GM12878 (cell line): ENCODE measurements around the gene ENO2. TPM values are rescaled to one million over a fixed set of nuclear protein-coding genes. Genes with fewer than 3 reads are reported as not detected.
A peak's percentile ranks its signal among the peaks of the same experiment; 100 is the strongest.

Experiments used
- ASH2L ChIP-seq: fragments of 300-600, 200-600 bp; sonication (generic); IDR thresholded peaks from 2 replicates; pipeline ENCODE4 v1.6.1; 2017; ENCODE audit warnings: low read depth, mild to moderate bottlenecking, borderline replicate concordance
- BACH1 ChIP-seq: fragments of 450-650 bp; IDR thresholded peaks from 2 replicates; pipeline ENCODE4 v1.6.1; 2017; ENCODE audit warnings: mild to moderate bottlenecking, borderline replicate concordance
- CHD1 ChIP-seq: IDR thresholded peaks from 2 replicates; pipeline ENCODE4 v1.6.1; 2012; ENCODE audit warnings: low read depth, low read length, improper control_type of control experiment
- DPF2 ChIP-seq: fragments of 450-650 bp; IDR thresholded peaks from 2 replicates; pipeline ENCODE4 v1.6.1; 2017; ENCODE audit warnings: mild to moderate bottlenecking
- ESRRA ChIP-seq: IDR thresholded peaks from 2 replicates; pipeline ENCODE4 v1.6.1; 2012; ENCODE audit warnings: mild to moderate bottlenecking, low read length, improper control_type of control experiment
- FOXK2 ChIP-seq: fragments of 450-650 bp; IDR thresholded peaks from 2 replicates; pipeline ENCODE4 v1.6.1; 2017; ENCODE audit warnings: mild to moderate bottlenecking, moderate library complexity
- GABPA ChIP-seq: IDR thresholded peaks from 2 replicates; pipeline ENCODE4 v1.6.1; 2014; ENCODE audit warnings: antibody characterized with exemption, low read depth, mild to moderate bottlenecking, inconsistent platforms
- HDGF ChIP-seq: fragments of 450-650 bp; IDR thresholded peaks from 2 replicates; pipeline ENCODE4 v1.6.1; 2016; ENCODE audit warnings: antibody characterized with exemption
- NR2F1 ChIP-seq: fragments of 450-650 bp; conservative IDR thresholded peaks from 2 replicates; pipeline ENCODE4 v1.6.1; 2017; ENCODE audit warnings: mild to moderate bottlenecking
- PAX5 ChIP-seq: IDR thresholded peaks from 2 replicates; pipeline ENCODE4 v1.6.1; 2011; ENCODE audit warnings: low read depth, low read length, borderline replicate concordance
- SRF ChIP-seq, 2 experiments: IDR thresholded peaks; 2 replicates each; pipeline ENCODE4 v1.6.1; 2011; ENCODE audit warnings: low read depth in 2 of 2, low read length in 2 of 2, mild to moderate bottlenecking in 1 of 2, moderate library complexity in 1 of 2
- YBX1 ChIP-seq: fragments of 450-650 bp; IDR thresholded peaks from 2 replicates; pipeline ENCODE4 v1.6.1; 2016; ENCODE audit warnings: antibody characterized with exemption
- polyA plus RNA-seq, 11 experiments: library from polyadenylated mRNA; depleted of rRNA in 4 of 11; unstranded in 6 of 11; stranded (reverse) in 5 of 11; fragments of >200 nt; fragmentation: Nextera tagmentation in 4 of 11; fragmentation: Illumina TruSeq in 1 of 11; extraction: Ambion mirVana in 4 of 11; extraction: Trizol in 1 of 11; gene quantifications; 1 replicate in 1 of 11; 2 replicates in 10 of 11; pipeline versions ENCODE4 v1.2.1 to v1.2.3, GENCODE V29; 2011 to 2016; ENCODE audit warnings: inconsistent platforms in 2 of 11, missing spikeins in 2 of 11, low read depth in 1 of 11
- total RNA-seq, 4 experiments: library from RNA; depleted of rRNA in 3 of 4; stranded (reverse); fragments of >200 nt in 3 of 4; fragmentation: Illumina TruSeq in 1 of 4; extraction: Trizol in 1 of 4; gene quantifications; 2 replicates each; pipeline versions ENCODE4 v1.2.1 to v1.2.3, GENCODE V29; 2013 to 2021
- TF ChIP-seq, protein P1 (sequence below): IDR thresholded peaks from 2 replicates; pipeline ENCODE4 v1.6.1; 2012; ENCODE audit warnings: improper control_type of control experiment, low read depth, low read length; ENCODE audit not compliant: insufficient replicate concordance
- TF ChIP-seq, protein P2 (sequence below): fragments of 450-650 bp; formaldehyde crosslinking; IDR thresholded peaks from 2 replicates; pipeline ENCODE4 v1.4.0; 2022; ENCODE audit warnings: mild to moderate bottlenecking, moderate library complexity
- TF ChIP-seq, protein P3 (sequence below), 3 experiments: IDR thresholded peaks in 2 of 3; conservative IDR thresholded peaks in 1 of 3; 2 replicates each; pipeline ENCODE4 v1.5.1; 2011; ENCODE audit warnings: low read depth in 3 of 3, low read length in 3 of 3, mild to moderate bottlenecking in 3 of 3, control low read depth in 2 of 3, moderate library complexity in 2 of 3, inconsistent platforms in 1 of 3, mixed read lengths in 1 of 3; ENCODE audit not compliant: control insufficient read depth in 2 of 3, insufficient read depth in 1 of 3; ENCODE audit errors: extremely low read depth in 1 of 3
- TF ChIP-seq, protein P4 (sequence below): fragments of 450-650 bp; IDR thresholded peaks from 2 replicates; pipeline ENCODE4 v1.6.1; 2018; ENCODE audit warnings: borderline replicate concordance, mild to moderate bottlenecking; ENCODE audit not compliant: partially characterized antibody

ENO2 gene
- total and polyA plus RNA-seq, 10 of the 15 experiments (the other 5 are each of a cell fraction or from before 2014, with no cell fraction given): 24.8 to 196 (median 43.1) TPM

DNA sequence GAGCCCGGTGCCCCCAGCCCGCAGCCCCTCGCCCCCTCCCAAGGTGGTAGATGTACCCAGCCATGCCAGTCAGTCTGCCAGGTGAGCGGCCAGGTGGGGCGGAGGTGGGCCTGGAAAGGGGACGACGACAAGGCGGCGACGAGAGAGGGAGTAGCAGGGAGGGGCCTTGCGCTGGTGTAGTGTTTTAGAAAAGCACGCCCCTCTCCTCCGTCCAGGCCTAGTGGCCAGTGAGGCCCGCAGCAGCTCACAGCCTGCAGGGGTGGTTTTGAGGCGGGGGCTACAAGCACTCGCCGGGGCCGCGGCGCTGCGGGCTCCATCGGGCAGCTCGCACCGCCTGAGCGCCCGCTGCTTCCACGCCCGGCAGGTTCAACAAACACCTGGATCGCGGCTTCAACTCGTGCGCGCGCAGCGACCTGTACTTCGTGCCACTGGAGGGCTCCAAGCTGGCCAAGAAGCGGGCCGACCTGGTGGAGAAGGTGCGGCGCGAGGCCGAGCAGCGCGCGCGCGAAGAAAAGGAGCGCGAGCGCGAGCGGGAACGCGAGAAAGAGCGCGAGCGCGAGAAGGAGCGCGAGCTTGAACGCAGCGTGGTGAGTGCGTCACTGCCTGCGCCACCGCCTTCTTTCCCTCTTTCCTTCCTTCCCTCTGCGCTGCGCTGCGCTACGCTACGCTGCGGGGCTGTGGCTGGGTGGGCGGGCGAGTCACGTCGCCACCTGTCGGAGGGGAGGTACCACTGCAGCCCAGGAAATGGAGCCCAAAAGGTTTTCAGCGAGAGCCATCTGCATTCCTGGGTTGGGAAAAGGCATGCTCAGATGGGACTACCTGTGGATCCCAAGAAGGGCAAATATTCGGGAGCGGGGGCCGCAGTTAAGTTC is 23.3 kb downstream of the ENO2 start (continued):
- TF ChIP-seq, protein P1, sequence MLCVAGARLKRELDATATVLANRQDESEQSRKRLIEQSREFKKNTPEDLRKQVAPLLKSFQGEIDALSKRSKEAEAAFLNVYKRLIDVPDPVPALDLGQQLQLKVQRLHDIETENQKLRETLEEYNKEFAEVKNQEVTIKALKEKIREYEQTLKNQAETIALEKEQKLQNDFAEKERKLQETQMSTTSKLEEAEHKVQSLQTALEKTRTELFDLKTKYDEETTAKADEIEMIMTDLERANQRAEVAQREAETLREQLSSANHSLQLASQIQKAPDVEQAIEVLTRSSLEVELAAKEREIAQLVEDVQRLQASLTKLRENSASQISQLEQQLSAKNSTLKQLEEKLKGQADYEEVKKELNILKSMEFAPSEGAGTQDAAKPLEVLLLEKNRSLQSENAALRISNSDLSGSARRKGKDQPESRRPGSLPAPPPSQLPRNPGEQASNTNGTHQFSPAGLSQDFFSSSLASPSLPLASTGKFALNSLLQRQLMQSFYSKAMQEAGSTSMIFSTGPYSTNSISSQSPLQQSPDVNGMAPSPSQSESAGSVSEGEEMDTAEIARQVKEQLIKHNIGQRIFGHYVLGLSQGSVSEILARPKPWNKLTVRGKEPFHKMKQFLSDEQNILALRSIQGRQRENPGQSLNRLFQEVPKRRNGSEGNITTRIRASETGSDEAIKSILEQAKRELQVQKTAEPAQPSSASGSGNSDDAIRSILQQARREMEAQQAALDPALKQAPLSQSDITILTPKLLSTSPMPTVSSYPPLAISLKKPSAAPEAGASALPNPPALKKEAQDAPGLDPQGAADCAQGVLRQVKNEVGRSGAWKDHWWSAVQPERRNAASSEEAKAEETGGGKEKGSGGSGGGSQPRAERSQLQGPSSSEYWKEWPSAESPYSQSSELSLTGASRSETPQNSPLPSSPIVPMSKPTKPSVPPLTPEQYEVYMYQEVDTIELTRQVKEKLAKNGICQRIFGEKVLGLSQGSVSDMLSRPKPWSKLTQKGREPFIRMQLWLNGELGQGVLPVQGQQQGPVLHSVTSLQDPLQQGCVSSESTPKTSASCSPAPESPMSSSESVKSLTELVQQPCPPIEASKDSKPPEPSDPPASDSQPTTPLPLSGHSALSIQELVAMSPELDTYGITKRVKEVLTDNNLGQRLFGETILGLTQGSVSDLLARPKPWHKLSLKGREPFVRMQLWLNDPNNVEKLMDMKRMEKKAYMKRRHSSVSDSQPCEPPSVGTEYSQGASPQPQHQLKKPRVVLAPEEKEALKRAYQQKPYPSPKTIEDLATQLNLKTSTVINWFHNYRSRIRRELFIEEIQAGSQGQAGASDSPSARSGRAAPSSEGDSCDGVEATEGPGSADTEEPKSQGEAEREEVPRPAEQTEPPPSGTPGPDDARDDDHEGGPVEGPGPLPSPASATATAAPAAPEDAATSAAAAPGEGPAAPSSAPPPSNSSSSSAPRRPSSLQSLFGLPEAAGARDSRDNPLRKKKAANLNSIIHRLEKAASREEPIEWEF: no peak
- TF ChIP-seq, protein P2, sequence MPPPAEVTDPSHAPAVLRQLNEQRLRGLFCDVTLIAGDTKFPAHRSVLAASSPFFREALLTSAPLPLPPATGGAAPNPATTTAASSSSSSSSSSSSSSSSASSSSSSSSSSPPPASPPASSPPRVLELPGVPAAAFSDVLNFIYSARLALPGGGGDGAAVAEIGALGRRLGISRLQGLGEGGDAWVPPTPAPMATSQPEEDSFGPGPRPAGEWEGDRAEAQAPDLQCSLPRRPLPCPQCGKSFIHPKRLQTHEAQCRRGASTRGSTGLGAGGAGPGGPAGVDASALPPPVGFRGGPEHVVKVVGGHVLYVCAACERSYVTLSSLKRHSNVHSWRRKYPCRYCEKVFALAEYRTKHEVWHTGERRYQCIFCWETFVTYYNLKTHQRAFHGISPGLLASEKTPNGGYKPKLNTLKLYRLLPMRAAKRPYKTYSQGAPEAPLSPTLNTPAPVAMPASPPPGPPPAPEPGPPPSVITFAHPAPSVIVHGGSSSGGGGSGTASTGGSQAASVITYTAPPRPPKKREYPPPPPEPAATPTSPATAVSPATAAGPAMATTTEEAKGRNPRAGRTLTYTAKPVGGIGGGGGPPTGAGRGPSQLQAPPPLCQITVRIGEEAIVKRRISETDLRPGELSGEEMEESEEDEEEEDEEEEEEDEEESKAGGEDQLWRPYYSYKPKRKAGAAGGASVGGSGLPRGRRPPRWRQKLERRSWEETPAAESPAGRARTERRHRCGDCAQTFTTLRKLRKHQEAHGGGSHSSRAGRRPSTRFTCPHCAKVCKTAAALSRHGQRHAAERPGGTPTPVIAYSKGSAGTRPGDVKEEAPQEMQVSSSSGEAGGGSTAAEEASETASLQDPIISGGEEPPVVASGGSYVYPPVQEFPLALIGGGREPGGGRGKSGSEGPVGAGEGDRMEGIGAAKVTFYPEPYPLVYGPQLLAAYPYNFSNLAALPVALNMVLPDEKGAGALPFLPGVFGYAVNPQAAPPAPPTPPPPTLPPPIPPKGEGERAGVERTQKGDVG: no peak
- TF ChIP-seq GABPA: no peak
- TF ChIP-seq NR2F1: 0 out of 2 replicates have a peak, but pooled peaks have one; percentile 18
- no peak for TF ChIP-seq YBX1
- TF ChIP-seq, protein P3, sequence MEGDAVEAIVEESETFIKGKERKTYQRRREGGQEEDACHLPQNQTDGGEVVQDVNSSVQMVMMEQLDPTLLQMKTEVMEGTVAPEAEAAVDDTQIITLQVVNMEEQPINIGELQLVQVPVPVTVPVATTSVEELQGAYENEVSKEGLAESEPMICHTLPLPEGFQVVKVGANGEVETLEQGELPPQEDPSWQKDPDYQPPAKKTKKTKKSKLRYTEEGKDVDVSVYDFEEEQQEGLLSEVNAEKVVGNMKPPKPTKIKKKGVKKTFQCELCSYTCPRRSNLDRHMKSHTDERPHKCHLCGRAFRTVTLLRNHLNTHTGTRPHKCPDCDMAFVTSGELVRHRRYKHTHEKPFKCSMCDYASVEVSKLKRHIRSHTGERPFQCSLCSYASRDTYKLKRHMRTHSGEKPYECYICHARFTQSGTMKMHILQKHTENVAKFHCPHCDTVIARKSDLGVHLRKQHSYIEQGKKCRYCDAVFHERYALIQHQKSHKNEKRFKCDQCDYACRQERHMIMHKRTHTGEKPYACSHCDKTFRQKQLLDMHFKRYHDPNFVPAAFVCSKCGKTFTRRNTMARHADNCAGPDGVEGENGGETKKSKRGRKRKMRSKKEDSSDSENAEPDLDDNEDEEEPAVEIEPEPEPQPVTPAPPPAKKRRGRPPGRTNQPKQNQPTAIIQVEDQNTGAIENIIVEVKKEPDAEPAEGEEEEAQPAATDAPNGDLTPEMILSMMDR (IDR thresholded peaks at IDR 0.05 in 2 of 3, conservative IDR thresholded peaks at IDR 0.05 in 1 of 3; ENCODE audit: control insufficient read depth in 2 of 3, extremely low read depth in 1 of 3, insufficient read depth in 1 of 3, low read depth in 3 of 3, low read length in 3 of 3): peak; percentile 96 to 99 (median 97)
- no peak for TF ChIP-seq CHD1
- no peak for TF ChIP-seq ESRRA
- TF ChIP-seq HDGF: peak; percentile 93
- peak; percentile 83; the same call in 1 of the 2 replicates for TF ChIP-seq PAX5
- TF ChIP-seq, protein P4, sequence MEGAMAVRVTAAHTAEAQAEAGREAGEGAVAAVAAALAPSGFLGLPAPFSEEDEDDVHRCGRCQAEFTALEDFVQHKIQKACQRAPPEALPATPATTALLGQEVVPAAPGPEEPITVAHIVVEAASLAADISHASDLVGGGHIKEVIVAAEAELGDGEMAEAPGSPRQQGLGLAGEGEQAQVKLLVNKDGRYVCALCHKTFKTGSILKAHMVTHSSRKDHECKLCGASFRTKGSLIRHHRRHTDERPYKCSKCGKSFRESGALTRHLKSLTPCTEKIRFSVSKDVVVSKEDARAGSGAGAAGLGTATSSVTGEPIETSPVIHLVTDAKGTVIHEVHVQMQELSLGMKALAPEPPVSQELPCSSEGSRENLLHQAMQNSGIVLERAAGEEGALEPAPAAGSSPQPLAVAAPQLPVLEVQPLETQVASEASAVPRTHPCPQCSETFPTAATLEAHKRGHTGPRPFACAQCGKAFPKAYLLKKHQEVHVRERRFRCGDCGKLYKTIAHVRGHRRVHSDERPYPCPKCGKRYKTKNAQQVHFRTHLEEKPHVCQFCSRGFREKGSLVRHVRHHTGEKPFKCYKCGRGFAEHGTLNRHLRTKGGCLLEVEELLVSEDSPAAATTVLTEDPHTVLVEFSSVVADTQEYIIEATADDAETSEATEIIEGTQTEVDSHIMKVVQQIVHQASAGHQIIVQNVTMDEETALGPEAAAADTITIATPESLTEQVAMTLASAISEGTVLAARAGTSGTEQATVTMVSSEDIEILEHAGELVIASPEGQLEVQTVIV: no peak
- TF ChIP-seq DPF2: peak; percentile 50
- no peak for TF ChIP-seq FOXK2
- peak; percentile 88 for TF ChIP-seq BACH1
- no peak for TF ChIP-seq ASH2L
- TF ChIP-seq SRF (IDR thresholded peaks at IDR 0.05; ENCODE audit: low read depth in 2 of 2, low read length in 2 of 2): peak in 1 of 2 experiments; percentile 61; a peak in 2 of 4 replicates
